ENCODE data around the gene PTK7.

- TF ChIP-seq CTCF (IDR thresholded peaks at IDR 0.05) (no peak), POLR2A (IDR thresholded peaks at IDR 0.05) (no peak), POLR2AphosphoS5 (IDR thresholded peaks at IDR 0.05) (no peak), EP300 (IDR thresholded peaks at IDR 0.05) (no peak)
Measured at GRCh38 chr6:43183441-43183840, 107.3 kb downstream of the PTK7 start.
